ENCODE measurements around the gene HYLS1. TPM values are rescaled to one million over a fixed set of nuclear protein-coding genes. Genes with fewer than 3 reads are reported as not detected.

HYLS1 gene
- total RNA-seq, 1 experiment from 2014 or later: 8.6 TPM

DNA sequence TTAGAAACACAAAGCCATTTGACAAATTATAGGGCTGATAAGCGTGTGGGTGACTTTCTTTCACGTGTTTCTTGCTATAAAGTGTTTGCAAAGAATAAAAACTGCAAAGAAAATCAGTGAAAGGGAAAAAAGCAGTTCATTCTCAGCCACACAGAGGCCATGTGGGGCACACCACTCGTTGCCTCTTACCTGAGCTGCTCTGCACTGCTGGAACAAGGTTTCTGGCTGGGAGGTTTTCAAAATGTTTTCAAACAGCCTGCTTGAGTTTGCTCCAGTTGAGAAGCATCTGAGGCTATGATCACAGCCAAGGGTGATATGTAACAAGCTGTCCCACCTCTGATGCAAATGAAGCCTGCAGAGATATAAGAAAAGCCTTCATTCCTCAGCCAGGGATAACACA lies 43.6 kb downstream of the HYLS1 start:
- Histone ChIP-seq H4K5ac (ENCODE audit: insufficient read length, low read depth, low read length) (no peak overlapping the region), H4K91ac (ENCODE audit: insufficient read length, low read depth, low read length) (no peak overlapping the region), H3K4me2 (ENCODE audit: insufficient read depth, insufficient read length, low read length) (no peak overlapping the region), H3K9ac (ENCODE audit: extremely low read depth, insufficient read length, low read length) (no peak overlapping the region), H3K27ac (ENCODE audit: insufficient read length, low read depth, low read length) (no peak overlapping the region), H3K23ac (ENCODE audit: insufficient read length, low read depth, low read length) (no peak overlapping the region), H3K4ac (ENCODE audit: low read depth, low read length) (no peak overlapping the region), H2BK12ac (ENCODE audit: insufficient read length, low read depth, low read length) (no peak overlapping the region), H2BK20ac (ENCODE audit: low read depth, low read length, poor library complexity, severe bottlenecking) (no peak overlapping the region), H3K79me1 (ENCODE audit: insufficient read depth, low read depth, low read length, poor library complexity, severe bottlenecking) (no peaks in the 10 kb centered on the region), H2BK120ac (ENCODE audit: low read depth, low read length, poor library complexity, severe bottlenecking) (no peak overlapping the region), H3K23me2 (ENCODE audit: insufficient read length, low read depth, low read length, poor library complexity, severe bottlenecking) (no peaks in the 10 kb centered on the region), H2AFZ (ENCODE audit: low read length) (no peak overlapping the region), H3K14ac (ENCODE audit: insufficient read depth, low read length) (no peak overlapping the region), H4K8ac (replicated peaks; ENCODE audit: insufficient read length, low read depth, low read length) (no peak overlapping the region), H2BK15ac (ENCODE audit: low read depth, low read length) (no peak overlapping the region), H3K4me1 (ENCODE audit: insufficient read depth, low read length) (peaks cover 6% of the 10 kb centered on the region; the same call in 1 of the 2 replicates), H3T11ph (ENCODE audit: low read length) (no peak overlapping the region), H3K56ac (ENCODE audit: insufficient read length, low read depth, low read length) (no peak overlapping the region), H2AK5ac (ENCODE audit: insufficient read length, low read length) (no peak overlapping the region), H4K20me1 (ENCODE audit: control insufficient read depth, insufficient read depth, insufficient read length) (no peaks in the 10 kb centered on the region), H3K9me3 (ENCODE audit: control insufficient read depth, low read depth, low read length) (no peaks in the 10 kb centered on the region), H2BK5ac (ENCODE audit: insufficient read length, low read length) (no peak overlapping the region), H3K27me3 (ENCODE audit: insufficient read depth, low read length) (no peaks in the 10 kb centered on the region), H3K18ac (ENCODE audit: insufficient read length, low read depth, low read length) (no peak overlapping the region), H3K79me2 (ENCODE audit: insufficient read depth, low read length) (no peaks in the 10 kb centered on the region)
- no peak overlapping the region for H3K27ac Mint-ChIP-seq
- peaks cover 10% of the 10 kb centered on the region for H3K27me3 Mint-ChIP-seq (ENCODE audit: low read depth)
- no CpG with 5 or more reads among the region's 3 CpGs for WGBS (ENCODE audit: extremely low coverage, insufficient read length, low lambda C conversion rate)
- no peak overlapping the region for H3K4me3 Mint-ChIP-seq
- H3K36me3 Mint-ChIP-seq (ENCODE audit: insufficient read depth in 1 of 3, low read depth in 3 of 3): no peaks in the 10 kb centered on the region
- no peaks in the 10 kb centered on the region; a peak in 1 of 5 replicates for H3K9me3 Mint-ChIP-seq
- TF ChIP-seq, protein P1, sequence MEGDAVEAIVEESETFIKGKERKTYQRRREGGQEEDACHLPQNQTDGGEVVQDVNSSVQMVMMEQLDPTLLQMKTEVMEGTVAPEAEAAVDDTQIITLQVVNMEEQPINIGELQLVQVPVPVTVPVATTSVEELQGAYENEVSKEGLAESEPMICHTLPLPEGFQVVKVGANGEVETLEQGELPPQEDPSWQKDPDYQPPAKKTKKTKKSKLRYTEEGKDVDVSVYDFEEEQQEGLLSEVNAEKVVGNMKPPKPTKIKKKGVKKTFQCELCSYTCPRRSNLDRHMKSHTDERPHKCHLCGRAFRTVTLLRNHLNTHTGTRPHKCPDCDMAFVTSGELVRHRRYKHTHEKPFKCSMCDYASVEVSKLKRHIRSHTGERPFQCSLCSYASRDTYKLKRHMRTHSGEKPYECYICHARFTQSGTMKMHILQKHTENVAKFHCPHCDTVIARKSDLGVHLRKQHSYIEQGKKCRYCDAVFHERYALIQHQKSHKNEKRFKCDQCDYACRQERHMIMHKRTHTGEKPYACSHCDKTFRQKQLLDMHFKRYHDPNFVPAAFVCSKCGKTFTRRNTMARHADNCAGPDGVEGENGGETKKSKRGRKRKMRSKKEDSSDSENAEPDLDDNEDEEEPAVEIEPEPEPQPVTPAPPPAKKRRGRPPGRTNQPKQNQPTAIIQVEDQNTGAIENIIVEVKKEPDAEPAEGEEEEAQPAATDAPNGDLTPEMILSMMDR (conservative IDR thresholded peaks at IDR 0.05): no peak
- H3K4me1 Mint-ChIP-seq: peaks cover 23 to 38% of the 10 kb centered on the region in 2 experiments
- DNase-seq: no peak

Data from H9 (cell line).